NCI-H526 (cell line): Measurements from ENCODE around the gene NXF3.
"Not testable (repeated sequence)": the region's sequence is repeated elsewhere in the genome, so short reads cannot be mapped to it uniquely, and the experiment has no call there.

Source experiments
- DNase-seq, 2 experiments: peaks; one replicate each; lab custom pipeline; 2025; lab: John Stamatoyannopoulos, UW

Gene NXF3

GRCh38 chrX:103092942-103093341 lies at the start of gene NXF3:
Gene NXF3, minus strand, starts transcription at chrX:103093143. Its CDS starts 120 bp downstream, at chrX:103093023.
- DNase-seq = no peak

- DNase-seq = not testable (repeated sequence)
Observed at GRCh38 chrX:103136528-103136927, 43.6 kb upstream of the NXF3 start.

- no peak for DNase-seq
Observed at GRCh38 chrX:103124284-103124683, 31.3 kb upstream of the NXF3 start.

GRCh38 chrX:103120748-103121147 lies 27.8 kb upstream of the NXF3 start:
- DNase-seq = no peak

- DNase-seq = not testable (repeated sequence)
Observed at GRCh38 chrX:103116970-103117369, 24.0 kb upstream of the NXF3 start.

DNA sequence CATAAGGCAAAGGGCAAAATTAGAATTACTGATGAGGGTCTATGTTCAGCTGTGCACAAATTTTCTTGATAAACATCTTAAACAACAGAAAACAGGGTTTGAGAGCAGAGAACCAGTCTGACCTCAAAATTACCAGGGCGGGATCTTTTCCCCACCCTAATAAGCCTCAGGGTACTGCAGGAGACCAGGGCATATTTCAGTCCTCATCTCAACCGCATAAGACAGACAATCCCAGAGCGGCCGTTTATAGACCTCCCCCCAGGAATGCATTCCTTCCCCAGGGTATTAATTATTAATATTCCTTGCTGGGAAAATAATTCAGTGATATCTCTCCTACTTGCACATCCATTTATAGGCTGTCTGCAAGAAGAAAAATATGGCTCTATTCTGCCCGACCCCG lies 16.6 kb upstream of the NXF3 start:
- not testable (repeated sequence) for DNase-seq

GRCh38 chrX:103107836-103108235 lies 14.9 kb upstream of the NXF3 start:
- no peak for DNase-seq

GRCh38 chrX:103107227-103107737 lies 14.3 kb upstream of the NXF3 start:
- not testable (repeated sequence) for DNase-seq

DNA sequence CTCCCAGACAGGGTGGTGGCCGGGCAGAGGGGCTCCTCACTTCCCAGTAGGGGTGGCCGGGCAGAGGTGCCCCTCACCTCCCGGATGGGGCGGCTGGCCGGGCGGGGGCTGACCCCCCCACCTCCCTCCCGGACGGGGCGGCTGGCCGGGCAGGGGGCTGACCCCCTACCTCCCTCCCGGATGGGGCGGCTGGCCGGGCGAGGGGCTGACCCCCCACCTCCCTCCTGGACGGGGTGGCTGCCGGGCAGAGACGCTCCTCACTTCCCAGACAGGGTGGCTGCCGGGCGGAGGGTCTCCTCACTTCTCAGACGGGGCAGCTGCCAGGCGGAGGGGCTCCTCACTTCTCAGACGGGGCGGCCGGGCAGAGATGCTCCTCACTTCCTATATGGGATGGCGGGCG lies 11.4 kb upstream of the NXF3 start:
- not testable (repeated sequence) for DNase-seq

DNA sequence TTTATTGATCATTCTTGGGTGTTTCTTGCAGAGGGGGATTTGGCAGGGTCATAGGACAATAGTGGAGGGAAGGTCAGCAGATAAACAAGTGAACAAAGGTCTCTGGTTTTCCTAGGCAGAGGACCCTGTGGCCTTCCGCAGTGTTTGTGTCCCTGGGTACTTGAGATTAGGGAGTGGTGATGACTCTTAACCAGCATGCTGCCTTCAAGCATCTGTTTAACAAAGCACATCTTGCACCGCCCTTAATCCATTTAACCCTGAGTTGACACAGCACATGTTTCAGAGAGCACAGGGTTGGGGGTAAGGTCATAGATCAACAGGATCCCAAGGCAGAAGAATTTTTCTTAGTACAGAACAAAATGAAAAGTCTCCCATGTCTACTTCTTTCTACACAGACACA lies 10.9 kb upstream of the NXF3 start:
- not testable (repeated sequence) for DNase-seq

DNA sequence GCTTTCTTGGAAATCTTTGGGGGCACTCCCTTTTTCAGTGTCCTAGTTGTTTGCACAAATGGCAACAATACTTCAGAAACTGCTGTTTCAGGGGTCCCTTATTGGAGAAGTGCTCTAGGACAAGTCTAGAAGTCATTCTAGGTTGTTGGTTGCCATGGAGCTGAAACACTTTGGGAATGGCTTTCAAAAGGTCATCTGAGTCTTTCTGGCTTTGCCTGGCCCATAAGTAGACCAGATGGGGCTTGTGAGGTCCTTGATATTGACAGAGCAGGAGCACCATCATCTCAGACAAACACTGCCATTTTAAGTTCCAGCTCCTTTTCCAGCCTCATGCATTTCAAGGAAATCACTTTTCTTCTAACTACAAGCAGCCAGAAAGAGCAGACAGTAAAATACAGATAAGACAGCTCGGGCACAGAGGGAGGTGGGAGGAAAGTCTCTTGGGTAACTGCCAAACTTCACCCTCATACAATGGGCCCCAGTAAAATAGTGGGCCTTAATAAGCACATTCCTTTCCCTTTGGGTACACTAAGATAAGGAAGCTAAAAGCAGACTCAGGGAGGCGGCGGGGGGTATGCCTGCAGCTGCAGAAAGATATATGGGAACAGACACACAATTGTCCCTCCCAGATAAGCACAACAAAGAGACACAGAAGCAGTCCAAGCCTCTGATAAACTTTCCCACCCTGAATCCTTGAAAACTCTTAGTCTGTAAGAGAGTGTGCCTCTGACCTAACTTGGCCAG lies 8.5 kb upstream of the NXF3 start:
- DNase-seq = no peak

- no peak for DNase-seq
Observed at GRCh38 chrX:103100484-103100883, 7.5 kb upstream of the NXF3 start.

DNA sequence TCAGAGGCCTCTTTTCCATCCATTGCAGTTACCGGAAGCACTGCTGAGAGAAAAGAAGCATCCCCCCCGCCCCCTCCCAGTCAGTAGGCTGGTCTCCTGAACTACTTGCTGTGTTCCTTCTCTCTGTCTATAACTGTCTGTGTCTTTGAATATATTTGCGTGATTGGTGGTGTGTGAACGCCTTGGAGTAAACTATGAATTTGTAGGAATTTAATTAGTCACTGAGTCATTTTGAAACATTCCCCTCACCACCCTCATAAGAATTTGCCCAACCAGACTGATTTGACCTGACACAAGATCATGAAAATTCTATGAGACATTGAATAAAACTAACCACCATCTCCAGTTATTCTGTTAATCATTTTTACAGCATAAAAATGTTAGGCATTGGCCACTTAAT lies 6.7 kb upstream of the NXF3 start:
- no peak for DNase-seq

DNA sequence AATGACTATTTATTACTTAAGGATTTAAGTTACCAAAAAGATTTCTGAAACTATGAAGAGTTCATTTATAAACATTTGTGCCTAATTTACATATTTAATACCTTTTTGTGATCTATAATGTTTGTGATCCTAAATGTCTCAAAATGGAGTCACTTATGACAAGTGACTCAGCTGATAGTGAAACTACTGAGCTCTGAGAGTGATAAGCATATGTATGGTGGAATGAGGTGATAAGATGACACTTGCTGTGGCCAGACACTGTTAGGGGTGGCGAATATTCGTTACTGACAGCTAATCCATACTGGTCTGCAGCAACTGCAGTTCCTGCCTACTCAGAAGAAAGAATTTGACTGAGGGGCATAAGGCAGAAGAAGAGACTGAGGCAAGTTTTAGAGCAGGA lies 5.5 kb upstream of the NXF3 start:
- no peak for DNase-seq

DNA sequence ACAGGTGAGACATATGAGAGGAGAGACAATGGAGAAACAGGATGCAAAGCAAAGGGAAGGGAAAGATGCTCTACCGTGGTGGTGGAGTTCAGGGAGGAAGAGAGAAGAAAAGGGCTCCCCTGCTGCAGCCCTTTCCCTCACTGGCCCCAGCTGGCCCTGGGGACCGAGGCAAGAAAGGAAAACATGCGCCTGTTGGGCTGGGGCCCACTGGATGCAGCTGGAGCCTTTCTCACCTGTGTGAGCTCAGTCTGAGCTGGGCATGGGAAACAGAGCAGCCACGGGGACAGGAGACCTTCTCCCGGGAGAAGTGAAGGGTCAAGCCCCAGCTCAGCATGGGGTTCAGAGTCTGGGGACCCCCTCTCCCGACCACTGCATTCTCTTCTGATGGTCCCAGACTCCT lies 11.9 kb downstream of the NXF3 start:
- no peak for DNase-seq

DNA sequence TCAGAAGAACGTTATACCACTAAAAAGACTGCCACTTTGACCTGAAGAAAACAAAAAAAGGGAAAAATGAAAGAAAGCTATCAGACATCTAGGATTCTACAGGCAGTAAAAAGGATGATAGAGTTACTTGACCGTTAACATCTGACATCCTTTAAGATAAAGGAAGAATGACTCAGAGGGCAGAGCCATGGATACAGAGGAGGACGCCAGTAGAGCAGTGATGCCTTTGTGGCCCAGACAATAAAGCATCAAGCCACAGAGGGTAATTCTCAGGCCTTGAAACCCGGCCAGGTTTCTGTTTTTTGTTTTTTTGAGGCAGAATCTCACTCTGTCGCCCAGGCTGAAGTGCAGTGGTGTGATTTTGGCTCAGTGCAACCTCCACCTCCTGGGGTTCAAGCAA lies 19.5 kb downstream of the NXF3 start:
- DNase-seq = no peak

GRCh38 chrX:103066606-103067005 lies 26.3 kb downstream of the NXF3 start:
- no peak for DNase-seq

- peak; percentile 78 to 91 for DNase-seq
Observed at GRCh38 chrX:103063918-103064434, 29.0 kb downstream of the NXF3 start, which contains the start of gene BEX1. Gene BEX1, minus strand, starts transcription at chrX:103064171. Its CDS starts 897 bp downstream, at chrX:103063274.

DNA sequence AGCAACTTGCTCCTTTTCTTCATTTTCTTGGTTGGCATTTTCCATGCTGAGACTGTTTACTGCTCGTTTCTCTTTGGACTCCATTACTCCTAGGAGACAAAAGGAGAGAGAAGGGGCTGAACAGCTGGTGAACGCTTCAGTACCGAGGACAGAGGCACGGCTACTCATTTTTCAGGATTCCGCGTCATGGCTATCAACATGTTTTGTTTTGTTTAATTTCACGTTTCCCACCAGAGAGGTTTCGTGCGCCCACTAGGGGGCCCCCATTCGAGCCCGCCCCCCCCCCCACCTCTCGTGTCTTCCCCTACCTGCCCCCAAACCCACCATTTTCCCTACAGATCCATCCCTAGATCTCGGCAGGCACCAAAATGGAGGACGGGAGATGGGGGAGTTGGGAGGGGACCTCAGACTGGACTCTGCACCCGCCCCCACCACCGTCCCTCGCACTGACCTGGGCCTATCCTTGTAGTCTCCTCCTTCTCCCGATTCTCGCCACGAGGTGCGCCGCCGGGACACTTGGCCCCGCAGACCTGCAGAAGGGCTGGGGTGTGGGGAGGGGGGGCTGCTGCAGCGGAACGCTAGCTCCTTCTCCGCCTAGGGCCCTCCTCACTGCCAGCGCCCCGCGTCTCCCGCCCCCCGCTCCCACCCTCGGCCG lies 29.6 kb downstream of the NXF3 start:
- DNase-seq = peak; percentile 68 to 76

DNA sequence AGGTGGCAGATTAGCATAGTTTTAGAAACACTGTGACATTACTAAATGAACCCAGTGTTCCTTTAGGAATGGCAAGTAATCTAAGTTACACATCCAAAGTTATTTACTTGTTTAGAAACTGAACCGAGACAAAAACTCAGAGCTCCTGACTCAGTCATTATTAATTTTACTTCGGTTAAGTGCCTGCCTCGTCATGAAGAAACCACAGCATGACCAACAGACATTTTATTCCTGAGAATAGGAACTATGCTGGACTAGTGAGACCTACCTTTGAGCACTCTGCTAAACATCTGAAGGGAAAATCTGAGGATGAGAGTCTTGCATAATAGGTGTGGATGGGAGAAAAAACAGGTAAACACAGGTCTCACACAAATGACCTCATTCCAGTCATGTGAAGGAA lies 31.5 kb downstream of the NXF3 start:
- DNase-seq = no peak

GRCh38 chrX:103056902-103057301 lies 36.0 kb downstream of the NXF3 start:
- DNase-seq = no peak

- no peak for DNase-seq
Observed at GRCh38 chrX:103052625-103053024, 40.3 kb downstream of the NXF3 start.

DNA sequence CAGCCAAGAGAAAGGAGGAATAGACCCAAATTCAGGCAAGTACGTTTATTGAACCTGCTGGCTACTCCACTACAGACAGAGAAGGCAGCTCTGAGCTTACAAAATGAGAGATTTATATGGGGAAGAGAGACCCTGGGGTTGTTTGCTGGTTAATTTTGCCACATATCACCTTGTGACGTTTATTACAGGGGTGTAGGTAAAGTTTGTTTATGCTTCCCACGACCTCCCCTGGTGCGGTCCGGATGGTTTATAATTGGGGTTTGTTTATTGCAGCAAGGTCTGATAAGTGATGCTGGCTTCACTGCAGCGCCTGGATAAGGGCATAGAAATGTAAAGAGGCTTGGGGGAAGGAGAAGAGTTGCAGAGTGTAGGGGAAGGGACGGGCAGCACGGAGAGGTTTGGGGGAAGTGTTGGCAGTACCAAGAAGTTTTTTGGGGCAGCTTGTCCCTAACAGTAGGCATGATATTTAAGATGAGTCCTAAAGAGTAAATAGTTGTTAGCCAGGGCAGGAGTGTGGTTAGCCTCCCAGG lies 41.6 kb downstream of the NXF3 start:
- no peak for DNase-seq
